Activated CD8-positive, alpha-beta memory T cell treated with anti-CD3 and anti-CD28 coated beads for 4 hours (primary cell): ENCODE results near the gene PITRM1.
"Not testable (repeated sequence)": the region's sequence is repeated elsewhere in the genome, so short reads cannot be mapped to it uniquely, and the experiment has no call there.

ENCODE experiments used
- DNase-seq, 2 donors: peaks; one replicate each; pipeline ENCODE4 v3.0.0-alpha.2; 2020; ENCODE audit warnings: low read depth in 2 of 2

Gene PITRM1, protein sequence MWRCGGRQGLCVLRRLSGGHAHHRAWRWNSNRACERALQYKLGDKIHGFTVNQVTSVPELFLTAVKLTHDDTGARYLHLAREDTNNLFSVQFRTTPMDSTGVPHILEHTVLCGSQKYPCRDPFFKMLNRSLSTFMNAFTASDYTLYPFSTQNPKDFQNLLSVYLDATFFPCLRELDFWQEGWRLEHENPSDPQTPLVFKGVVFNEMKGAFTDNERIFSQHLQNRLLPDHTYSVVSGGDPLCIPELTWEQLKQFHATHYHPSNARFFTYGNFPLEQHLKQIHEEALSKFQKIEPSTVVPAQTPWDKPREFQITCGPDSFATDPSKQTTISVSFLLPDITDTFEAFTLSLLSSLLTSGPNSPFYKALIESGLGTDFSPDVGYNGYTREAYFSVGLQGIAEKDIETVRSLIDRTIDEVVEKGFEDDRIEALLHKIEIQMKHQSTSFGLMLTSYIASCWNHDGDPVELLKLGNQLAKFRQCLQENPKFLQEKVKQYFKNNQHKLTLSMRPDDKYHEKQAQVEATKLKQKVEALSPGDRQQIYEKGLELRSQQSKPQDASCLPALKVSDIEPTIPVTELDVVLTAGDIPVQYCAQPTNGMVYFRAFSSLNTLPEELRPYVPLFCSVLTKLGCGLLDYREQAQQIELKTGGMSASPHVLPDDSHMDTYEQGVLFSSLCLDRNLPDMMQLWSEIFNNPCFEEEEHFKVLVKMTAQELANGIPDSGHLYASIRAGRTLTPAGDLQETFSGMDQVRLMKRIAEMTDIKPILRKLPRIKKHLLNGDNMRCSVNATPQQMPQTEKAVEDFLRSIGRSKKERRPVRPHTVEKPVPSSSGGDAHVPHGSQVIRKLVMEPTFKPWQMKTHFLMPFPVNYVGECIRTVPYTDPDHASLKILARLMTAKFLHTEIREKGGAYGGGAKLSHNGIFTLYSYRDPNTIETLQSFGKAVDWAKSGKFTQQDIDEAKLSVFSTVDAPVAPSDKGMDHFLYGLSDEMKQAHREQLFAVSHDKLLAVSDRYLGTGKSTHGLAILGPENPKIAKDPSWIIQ

DNA sequence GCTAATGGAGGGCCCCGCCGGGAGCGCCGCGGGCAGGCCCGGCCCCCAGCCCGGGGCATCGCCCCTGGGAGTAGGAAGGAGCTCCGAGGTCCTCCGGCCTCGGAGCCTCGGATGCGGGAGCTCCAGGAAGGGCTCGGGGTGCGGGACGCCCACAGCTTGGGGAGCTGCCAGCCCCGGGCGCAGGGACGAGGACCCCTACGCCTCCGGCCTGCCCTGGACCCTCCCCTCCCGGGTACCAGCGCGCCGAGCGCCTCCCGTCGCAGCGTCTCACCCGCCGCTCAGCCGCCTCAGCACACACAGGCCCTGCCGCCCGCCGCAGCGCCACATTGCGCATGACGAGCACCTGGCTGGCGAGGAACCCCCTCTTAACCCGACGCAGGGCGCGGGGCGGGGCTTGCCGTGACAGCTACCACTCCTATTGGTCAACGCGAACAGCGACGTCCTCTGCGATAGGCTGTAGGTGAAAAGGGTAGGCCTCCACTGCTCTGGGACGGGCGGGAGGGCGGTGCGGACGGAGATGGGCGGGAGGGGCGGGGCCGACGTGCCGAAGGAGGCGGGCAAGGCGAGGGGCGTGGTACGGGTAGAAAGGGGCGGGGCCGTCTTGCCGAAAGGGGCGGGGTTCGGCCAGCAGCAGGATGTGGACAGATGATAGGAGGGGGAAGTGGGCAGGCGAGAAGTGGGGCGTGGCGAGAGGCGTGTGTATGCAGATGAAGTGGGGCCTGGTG is at the start of gene PITRM1:
Gene PITRM1 (minus strand): TSS at position 337 of the 725 bp plus-strand sequence. CDS start 10 bp downstream, at position 327.
- DNase-seq = peak; percentile 96 to 99

- no peak for DNase-seq
Measured at GRCh38 chr10:3222068-3222467, 49.5 kb upstream of the PITRM1 start.

DNA sequence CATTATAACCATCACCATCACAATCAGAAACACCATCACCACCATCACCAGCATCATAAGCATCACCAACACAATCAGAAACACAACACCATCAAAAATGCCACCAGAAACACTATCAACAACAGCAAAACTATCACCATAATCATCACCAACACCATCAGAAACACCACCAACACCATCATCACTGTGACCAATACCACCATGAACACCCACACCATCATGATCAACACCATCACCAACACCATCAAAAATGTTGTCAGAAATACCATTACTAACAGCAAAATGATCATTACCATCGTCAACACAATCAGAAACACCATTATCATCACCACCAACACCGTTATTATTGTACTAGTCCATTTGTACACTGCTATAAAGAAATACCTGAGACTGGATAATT is 49.0 kb upstream of the PITRM1 start:
- DNase-seq = not testable (repeated sequence)

DNA sequence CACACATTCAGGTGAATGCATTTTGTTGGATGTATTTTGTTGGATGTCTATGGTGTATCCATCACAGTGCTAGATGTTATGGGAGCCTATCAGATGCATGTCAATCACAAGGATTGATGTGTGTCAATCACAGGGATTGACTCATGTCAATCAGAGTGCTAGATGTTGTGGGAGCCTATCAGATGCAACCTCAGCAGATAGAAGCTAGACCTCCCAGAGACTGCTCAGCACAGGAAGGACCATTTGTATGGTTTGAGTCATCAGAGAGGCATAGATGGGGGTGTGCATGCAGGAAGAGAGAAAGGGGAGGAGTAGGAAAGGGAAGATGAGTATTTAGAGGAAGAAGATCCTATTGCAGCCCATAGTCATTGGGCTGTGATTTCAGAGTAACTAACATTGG is 48.3 kb upstream of the PITRM1 start:
- DNase-seq = no peak

GRCh38 chr10:3219021-3219628 is 46.5 kb upstream of the PITRM1 start:
- not testable (repeated sequence) for DNase-seq

- DNase-seq = no peak
Measured at GRCh38 chr10:3217853-3218252, 45.3 kb upstream of the PITRM1 start.

DNA sequence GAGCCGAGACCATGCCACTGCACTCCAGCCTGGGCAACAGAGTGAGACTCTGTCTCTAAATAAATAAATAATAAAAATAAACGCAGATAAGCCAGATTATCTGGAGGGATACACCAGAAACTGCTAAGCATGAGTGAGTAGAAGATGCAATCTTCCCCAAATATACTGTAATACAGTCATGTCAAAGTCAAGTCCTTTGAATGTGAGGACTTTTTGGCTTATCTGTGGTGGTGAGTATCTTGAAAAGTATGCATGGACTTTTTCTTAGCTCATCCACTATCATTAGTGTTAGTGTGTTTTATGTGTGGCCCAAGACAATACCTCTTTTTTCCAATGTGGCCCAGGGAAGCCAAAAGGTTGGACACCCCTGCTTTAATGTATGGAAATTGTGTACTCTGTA is 44.7 kb upstream of the PITRM1 start:
- DNase-seq = no peak

- DNase-seq = no peak
Measured at GRCh38 chr10:3215153-3215775, 42.7 kb upstream of the PITRM1 start.

DNA sequence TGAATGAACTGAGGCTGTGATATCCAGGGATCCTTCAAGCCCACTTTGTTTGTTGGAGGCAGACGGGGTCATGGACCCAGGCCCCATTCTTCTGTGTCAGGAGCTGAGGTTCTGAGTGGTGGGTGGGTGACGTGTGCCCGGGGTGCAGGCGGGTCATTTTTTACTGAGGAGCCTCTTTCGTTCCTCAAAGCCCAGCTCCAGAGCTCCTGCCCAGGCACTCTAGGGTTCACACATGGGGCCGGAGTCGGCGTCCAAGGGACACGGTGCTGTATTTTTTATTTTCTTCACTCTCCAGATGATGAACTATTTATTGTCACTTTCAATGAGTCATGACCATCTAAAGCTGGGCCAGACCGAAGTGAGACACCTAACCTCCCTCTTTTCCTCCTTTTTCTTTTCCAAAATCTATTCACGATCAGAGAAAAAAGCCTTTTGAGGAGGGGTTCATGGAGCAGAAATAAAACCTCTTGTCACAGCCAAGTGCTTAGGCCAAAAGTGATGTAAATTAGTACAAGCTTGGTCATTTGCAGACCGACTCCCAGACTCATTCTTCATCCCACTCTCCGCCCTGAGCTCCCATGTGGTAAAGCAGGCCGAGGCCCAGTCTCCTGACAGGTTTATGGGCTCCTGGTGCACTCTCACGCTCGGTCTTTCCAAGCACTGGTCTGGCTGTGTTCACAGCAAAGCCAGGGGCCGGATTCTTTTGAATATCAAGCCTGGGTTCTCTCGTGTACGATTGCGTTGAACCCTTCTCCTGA is 41.4 kb upstream of the PITRM1 start:
- no peak for DNase-seq

DNA sequence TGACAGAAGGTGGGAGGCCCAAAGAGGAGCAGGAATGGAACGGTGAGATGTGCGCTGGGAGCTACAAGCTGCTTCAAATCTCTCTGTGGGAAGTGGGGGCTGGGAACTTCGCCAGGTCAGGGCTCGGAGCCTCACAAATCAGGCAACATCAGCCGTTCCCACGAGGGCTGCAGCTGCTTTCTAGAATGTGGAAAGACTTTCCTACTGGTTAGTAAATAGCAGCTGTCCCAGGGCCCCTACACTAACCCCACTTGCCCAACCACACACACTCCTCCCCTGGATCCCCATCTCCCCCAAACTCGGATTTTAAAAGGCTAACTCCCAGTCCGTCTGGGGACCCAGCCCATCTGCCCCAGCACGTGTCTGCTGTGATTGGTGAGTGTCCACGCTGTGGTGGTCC is 40.6 kb upstream of the PITRM1 start:
- DNase-seq = no peak

DNA sequence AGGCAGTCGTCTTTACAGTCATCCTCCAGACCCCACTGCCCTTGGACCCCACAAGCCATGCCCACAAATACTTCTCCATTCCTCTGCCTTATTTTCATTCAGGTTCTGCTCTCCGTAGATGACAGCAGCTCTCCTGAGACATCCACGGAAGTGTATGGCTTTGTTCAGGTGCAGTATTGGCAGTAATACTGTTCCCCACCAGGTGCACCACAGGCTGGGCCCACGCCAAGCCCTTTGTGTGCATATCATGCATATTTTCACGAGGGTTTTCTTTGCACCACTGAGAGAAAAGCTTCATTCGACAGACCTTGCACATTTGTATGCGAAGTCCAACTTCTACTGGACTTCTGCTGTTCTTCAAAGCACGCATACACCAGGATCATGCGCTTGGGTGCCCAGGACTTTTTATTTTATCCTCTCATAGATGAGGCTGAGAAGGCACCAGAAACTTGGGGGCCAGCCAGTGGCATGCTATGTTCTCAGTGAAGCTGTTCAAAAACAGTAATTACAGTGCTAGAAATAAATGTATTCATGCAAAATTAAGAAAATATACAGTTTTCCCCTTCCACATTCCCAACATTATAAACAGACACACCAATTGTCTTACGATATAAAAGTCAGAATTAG is 37.8 kb upstream of the PITRM1 start:
- no peak for DNase-seq

GRCh38 chr10:3208481-3209406 is 36.2 kb upstream of the PITRM1 start:
- no peak for DNase-seq

DNA sequence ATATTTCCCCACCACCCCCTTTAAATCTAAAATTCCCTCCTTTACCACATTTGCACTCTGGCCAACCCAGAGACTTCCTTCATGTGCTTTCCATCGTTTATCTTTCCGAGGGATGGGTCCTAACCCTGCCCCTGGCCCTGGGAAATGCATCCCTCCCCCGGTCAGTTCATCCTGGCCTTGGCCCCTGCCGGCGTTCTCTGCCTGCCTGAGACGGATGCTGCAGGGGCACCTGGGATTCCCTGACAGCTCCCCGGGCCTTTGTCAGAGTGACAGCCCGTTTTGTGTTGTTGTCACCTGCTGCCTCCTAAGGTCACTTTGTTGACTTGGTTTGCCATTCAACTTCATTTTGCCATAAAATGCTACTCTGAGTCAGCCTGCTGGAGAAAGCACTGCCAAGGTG is 34.8 kb upstream of the PITRM1 start:
- DNase-seq = no peak

DNA sequence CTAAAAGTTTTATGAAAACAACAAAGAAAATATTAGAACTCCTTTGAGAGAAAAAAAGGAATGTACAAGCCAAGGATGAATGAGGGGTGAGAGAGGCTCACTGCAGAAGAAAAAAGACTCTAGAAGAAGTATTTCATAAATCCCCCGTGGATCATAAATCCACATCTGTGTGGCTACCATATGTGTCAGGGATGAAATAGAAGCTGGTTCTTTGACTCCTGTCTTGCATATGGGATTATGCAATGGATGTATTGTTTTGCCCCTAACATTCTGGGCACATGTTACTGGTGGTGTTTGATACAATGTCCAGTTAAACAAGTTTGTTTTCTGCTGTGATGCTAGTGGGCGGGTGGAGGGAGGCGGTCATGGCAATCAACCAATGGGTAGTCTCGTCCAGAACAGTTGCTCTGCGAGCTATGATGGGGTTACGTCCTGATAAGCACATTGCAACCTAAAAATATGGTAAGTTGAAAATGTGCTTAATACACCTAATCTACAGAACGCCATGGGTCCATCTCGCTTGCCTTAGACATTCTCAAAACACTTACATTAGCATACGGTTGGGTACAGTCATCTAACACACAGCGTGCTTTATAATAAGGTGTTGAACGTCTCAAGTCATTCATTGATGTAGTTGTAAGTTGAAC is 34.1 kb upstream of the PITRM1 start:
- DNase-seq = no peak

GRCh38 chr10:3203972-3204371 is 31.4 kb upstream of the PITRM1 start:
- DNase-seq = no peak

- DNase-seq = no peak
Measured at GRCh38 chr10:3203016-3203811, 30.6 kb upstream of the PITRM1 start.

DNA sequence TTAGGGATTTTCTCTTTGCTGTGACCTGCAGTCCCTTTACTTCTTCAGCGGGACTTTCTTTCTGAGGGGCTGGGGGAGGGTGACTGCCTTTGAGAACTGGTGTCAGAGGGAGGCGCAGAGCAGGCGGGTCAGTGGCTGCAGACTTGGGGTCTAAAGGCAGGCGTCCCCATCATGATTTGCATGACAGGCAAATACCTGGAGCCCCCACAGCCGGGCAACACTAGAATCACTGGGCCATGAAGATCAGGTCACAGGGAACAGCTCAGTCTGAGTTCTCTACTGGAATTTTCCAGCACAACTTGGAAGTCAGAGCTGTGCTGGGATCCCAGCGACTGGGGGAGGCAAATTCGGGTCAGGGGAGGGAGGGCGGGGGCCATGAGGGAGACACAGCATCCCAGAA is 29.2 kb upstream of the PITRM1 start:
- DNase-seq = no peak
